Brain pericyte (primary cell): ENCODE measurements around the gene TSPAN13.

Experiments
- DNase-seq: peaks from one replicate; pipeline ENCODE4 v3.0.0-alpha.2; 2012; ENCODE audit warnings: low read depth, low spot score

TSPAN13 gene

DNA sequence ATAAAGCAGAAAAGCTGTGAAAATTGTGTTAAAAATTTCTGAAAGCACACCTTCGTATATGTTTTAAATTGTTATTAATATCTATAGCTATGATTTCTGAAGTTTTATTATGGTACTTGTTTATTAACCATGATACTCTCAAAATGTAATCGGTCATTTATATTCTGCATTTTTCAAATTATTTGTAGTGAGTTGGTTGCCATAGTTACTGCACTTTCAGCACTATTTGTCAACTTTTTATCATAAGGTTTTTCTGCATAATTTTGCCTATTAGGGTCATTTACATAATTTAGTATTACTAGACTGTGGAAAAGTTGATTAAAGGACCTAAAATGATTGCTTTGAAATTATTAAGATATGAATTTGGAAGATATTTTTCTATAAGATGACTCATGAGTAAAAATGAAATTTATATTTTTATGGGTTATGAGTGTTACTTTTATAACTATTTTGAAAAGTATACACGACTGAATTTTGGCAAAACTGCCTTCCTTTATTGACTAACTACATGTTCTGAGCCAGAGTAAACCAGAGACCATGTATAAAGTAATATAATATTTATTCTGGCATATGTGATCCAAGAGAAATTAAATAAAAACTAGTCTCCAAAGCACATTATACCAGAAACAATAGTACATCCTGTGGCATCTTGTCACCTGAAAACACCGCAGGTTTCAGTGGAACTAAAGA lies 59.1 kb downstream of the TSPAN13 start:
- DNase-seq = no peak

DNA sequence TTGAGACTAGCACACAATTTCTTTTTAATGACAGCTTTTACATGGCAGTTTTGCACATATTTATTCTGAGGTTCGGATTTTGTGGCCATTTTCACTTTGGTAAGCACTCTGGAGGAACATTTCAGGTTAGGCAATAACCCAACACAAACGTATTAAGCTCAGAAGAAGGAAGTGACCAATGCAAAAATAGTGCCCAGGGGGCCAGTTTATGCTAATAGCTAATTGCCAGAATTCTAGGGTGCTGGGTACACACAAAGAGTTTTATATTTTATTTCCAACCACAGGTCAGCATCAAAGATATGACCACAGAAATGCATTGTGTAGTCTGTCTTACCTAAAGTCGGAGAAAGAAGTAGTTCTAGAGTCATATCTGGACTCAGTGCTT lies 59.7 kb downstream of the TSPAN13 start:
- no peak for DNase-seq

DNA sequence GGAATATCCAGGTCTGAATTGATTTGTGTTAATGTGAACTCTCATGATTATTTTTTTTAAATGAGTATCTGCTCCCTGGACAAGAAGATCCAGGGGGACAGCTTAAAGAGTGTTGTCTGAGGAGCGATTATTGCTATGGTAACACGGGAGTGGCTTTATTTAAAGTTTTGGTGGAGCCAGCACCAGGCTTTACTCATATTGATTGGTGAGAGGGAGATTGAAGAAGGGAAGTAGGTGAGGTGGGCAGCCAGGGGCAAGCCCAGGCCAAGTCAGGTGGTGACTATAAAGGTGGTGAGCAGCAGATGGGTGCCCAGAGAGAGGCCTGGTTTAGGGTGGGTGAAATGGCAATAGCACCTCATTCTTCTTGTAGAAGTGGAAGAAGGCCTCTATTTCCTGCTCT lies 61.4 kb downstream of the TSPAN13 start:
- DNase-seq = no peak

DNA sequence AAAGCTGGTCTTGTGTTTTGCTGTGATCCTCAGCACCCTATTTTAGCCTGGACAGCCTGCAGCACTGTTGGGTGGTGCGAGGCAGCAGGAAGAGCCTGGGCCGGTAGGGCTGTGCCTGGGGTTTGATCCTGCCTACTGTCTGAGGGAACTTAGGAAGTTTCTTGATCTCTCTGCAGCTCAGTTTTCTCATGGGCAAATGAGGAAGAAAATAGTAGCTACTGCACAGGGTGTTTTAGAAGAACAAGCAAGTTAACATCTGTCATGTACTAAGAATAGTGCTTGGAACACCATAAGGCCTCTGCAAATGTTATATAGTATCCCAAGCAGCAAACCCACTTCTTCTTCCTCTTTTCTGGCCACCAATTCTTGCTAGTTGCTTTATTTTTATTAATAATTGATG lies 63.3 kb downstream of the TSPAN13 start:
- DNase-seq = no peak

DNA sequence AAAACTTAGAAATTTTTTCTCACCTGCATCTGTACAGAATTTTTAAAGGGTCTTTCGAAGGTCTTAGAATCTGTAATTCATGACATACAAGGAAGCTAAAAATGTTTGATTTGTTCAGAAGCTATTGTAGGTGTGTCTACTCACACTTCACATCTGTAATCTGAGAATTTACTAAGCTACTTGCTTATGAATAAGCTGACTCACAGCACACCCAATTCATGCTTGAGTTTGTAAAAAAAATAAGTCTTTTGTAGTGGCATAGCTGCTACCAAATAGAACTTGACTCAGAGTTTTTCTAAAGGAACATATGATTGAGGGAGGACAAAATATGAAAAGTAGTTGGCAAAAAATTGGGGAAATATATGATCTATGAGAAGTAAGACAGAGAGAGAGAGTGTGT lies 64.0 kb downstream of the TSPAN13 start:
- no peak for DNase-seq

DNA sequence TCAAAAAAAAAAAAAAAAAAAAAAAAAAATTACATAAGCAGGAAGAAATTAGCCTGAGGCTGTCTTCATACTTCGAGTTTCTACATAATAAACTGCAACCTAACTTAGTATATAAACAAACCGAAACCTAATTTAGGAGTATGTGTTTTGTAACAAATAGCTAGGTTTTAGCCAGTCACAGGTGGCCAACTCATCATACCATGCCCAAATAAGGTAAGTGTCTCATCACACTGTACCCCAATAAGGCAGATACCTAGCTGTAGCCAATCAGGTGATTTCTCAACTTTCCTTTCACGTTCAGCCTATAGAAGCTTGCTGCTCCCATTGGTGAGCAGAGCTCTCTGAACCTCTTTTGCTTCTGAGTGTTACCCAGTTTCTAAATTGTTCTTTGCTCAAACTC lies 65.2 kb downstream of the TSPAN13 start:
- DNase-seq = no peak

DNA sequence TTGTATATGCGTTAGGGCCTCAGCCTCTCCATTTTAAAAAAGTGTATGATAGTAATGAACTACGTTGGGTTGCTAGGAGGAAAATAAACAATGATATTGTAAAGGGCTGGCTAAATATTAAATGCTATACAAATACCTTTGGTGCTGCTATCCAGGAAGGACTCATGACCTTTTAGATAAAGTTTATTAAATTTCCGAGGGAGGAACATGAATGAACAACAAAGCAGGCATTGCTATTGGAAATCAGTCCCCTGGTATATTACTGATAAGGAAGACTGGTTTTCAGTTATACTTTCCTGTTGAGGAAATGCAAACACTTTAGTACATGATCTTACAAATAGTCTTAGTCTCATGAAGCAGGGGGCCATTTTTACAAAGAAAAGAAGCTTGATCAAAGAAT lies 68.5 kb downstream of the TSPAN13 start:
- DNase-seq = no peak

DNA sequence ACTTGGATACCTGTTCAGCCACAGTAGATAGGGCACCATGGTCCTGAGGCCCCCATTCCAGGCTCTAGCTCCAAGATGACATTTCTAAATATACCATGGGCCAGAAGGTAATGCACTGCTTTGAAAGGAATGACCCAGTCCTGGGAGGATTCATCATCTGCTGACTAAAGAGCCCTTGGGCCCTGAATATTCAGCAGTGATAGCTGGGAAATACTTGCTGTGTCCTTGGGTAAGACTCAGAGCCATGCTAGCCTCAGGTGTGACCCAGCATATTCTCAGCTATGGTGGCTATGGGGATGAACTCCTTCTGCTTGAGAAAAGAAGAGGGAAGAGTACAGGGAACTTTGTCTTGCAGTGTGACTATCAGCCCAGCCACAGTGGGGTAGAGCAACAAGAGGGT lies 72.5 kb downstream of the TSPAN13 start:
- no peak for DNase-seq

DNA sequence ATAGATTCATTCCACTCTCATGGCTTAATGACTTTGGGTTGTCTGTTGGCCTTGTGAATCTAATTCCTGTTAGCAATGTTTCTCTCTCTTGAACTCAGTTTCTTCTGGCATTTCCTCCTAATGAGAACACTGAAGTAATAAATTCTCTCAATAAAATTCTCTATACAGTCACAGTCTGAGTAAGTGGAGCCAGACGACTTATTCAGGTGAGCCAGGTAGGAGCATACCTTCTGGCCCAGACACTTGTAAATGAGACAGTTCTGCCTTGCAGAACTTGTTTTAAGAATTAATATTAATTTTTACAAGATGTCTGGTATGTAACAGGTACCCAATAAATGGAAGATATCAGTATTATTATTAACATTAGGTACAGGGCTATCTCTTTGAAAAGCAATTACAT lies 79.8 kb downstream of the TSPAN13 start:
- DNase-seq = no peak
